ENCODE data around the gene APBB1IP.

DNA sequence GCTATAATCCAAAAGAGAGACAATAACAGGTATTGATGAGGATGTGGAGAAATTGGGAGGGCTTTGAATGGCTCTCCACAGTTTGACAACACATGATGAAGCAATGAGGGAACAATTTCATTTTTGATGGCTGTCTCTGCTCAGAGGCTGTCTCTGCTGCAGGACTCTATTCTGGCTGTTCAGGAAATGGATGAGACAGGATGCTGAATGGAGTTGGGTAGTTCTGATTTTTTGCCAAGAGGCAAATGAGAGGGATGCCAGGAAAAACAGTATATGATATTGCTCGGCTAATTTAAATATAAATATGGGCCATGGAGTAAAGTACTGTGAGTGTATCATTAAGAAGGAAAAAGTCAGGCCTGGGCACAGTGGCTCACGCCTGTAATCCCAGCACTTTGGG is 16.8 kb downstream of the APBB1IP start:
- no peak for TF ChIP-seq POLR2A (IDR thresholded peaks at IDR 0.05)
- TF ChIP-seq, protein P1, sequence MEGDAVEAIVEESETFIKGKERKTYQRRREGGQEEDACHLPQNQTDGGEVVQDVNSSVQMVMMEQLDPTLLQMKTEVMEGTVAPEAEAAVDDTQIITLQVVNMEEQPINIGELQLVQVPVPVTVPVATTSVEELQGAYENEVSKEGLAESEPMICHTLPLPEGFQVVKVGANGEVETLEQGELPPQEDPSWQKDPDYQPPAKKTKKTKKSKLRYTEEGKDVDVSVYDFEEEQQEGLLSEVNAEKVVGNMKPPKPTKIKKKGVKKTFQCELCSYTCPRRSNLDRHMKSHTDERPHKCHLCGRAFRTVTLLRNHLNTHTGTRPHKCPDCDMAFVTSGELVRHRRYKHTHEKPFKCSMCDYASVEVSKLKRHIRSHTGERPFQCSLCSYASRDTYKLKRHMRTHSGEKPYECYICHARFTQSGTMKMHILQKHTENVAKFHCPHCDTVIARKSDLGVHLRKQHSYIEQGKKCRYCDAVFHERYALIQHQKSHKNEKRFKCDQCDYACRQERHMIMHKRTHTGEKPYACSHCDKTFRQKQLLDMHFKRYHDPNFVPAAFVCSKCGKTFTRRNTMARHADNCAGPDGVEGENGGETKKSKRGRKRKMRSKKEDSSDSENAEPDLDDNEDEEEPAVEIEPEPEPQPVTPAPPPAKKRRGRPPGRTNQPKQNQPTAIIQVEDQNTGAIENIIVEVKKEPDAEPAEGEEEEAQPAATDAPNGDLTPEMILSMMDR (IDR thresholded peaks at IDR 0.05) = no peak
